ENCODE measurements around the gene CUBN.
"Not testable (repeated sequence)": the region's sequence is repeated elsewhere in the genome, so short reads cannot be mapped to it uniquely, and the experiment has no call there.

CUBN gene

DNA sequence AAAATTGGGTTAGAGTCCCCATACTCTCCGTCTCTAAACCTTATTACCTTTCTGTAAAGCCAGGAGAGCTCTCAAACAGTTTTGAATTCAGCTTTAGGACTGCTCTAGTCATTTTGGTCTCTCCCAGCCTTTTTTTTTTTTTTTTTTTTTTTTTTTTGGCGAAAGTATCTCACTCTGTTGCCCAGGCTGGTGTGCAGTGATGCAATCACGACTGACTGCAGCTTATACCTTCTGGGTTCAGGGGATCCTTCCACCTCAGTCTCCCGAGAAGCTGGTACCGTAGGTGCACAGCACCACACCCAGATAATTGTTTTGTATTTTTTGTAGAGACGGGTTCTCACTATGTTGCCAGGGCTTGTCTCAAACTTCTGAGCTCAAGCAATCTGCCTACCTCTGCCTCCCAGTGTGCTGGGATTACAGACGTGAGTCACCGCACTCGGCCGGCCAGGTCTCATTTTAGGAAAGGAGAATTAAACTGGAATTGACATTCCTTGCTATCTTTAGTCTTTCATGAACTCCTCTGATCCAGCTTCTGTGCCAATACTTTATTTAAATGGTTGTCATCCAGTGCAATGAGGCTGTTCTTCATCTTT, 281.0 kb downstream of the CUBN start:
- no peak for DNase-seq (ENCODE audit: low spot score in 2 of 2)
- in situ Hi-C loops (cut with MboI; ENCODE audit: low sequenced_read_pairs) = loop anchor here (5.0 kb wide), 1 partner anchor 409 kb away; no protein-coding TSS in a partner anchor

DNA sequence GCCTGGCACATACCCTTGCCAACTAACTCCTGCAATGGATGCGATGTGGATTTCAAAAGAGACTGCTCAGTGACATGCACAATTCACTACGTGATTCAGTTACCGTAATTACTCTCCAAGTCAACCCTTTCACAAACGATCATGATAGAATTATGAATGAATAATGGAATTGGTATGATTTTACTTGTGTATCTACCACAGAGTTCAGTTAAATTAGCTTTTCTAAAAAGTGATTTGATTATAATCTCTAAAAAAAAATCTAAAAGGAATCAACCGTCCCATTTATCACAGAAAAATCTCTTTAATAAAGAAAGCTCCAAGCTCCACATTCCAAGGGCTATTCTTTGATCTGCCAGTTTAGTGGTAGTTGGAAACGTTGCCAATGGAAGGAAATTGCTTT, 282.0 kb downstream of the CUBN start:
- in situ Hi-C loops (cut with MboI; ENCODE audit: low sequenced_read_pairs) = loop anchor here (5.0 kb wide), 1 partner anchor 410 kb away; no protein-coding TSS in a partner anchor
- DNase-seq (ENCODE audit: low spot score in 2 of 2) = no peak
- H3K36me3 ChIP-seq (replicated peaks) = no peaks in the 10 kb centered on the region
- peaks cover 3% of the 10 kb centered on the region; the same call in 1 of the 2 replicates for H3K27me3 ChIP-seq (ENCODE audit: low read depth)
- peaks cover 2% of the 10 kb centered on the region for H3K4me1 ChIP-seq
- no peaks in the 10 kb centered on the region for H3K9me3 ChIP-seq
- H3K4me3 ChIP-seq = no peak overlapping the region

More for the DNA sequence above, 281.0 kb downstream of the CUBN start:
- H3K4me1 ChIP-seq = peaks cover 7% of the 10 kb centered on the region
- H3K9me3 ChIP-seq = no peaks in the 10 kb centered on the region
- H3K4me3 ChIP-seq = no peak overlapping the region
- no peaks in the 10 kb centered on the region for H3K36me3 ChIP-seq (replicated peaks)
- peaks cover 3% of the 10 kb centered on the region; the same call in 1 of the 2 replicates for H3K27me3 ChIP-seq (ENCODE audit: low read depth)

DNA sequence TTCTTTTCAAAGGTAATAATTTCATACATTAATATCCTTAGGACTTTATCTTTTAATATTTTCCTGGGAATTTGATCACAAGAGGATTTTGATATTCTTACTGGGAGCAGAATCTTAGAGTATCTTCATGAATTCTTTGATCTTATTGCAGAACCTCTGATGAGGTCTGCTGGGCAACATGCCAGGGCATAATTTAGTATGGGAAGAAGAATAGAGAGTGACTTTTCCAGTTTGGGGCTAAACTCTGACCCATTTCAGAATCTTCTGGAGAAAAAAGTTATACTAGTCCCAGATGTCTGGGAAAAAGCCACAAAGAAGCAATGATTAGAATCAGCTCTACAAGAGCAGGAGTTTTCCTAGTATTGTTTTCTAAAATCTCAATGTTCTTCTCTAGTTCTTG, 284.4 kb downstream of the CUBN start:
- Histone ChIP-seq H3K9me3 (no peaks in the 10 kb centered on the region), H3K36me3 (replicated peaks) (no peaks in the 10 kb centered on the region), H3K4me1 (no peaks in the 10 kb centered on the region), H3K4me3 (no peak overlapping the region), H3K27me3 (ENCODE audit: low read depth) (no peaks in the 10 kb centered on the region)
- no peak for DNase-seq (ENCODE audit: low spot score in 2 of 2)
- in situ Hi-C loops (cut with MboI; ENCODE audit: low sequenced_read_pairs) = loop anchor here (5.0 kb wide), 1 partner anchor 412 kb away; no protein-coding TSS in a partner anchor

DNA sequence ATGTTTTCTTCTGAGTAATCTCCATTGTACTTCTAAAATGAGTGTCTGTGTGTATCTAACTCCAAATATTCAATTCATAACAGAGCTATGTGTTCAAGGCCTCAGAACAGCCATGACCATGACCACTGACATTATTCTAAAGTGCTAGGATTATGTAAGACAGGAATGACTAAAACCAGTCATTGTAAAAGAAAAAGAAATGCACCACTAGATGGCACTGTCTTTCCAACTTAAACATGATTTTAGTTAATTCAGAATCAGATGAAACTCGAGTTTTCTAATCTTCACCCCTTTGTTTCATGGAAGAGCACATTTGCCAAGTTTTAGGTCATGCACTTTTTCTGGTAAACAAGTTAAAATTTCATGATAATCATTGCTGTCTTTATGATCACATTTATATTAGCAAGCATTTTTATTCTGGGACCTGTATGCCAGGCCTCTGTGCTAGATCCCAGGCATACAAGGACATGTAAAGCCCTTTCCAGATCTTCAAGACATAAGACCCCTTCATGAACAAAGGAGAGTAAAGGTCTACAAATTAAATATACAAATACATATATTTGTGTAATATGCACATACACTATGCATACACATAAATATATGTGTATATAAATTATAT, 286.2 kb downstream of the CUBN start:
- Histone ChIP-seq H3K27me3 (ENCODE audit: low read depth) (no peaks in the 10 kb centered on the region), H3K9me3 (no peaks in the 10 kb centered on the region), H3K4me1 (no peaks in the 10 kb centered on the region), H3K36me3 (replicated peaks) (no peaks in the 10 kb centered on the region), H3K4me3 (no peak overlapping the region)
- in situ Hi-C loops (cut with MboI; ENCODE audit: low sequenced_read_pairs) = no loop called here
- peak in 1 of 2 experiments; percentile 45 for DNase-seq (ENCODE audit: low spot score in 2 of 2)

DNA sequence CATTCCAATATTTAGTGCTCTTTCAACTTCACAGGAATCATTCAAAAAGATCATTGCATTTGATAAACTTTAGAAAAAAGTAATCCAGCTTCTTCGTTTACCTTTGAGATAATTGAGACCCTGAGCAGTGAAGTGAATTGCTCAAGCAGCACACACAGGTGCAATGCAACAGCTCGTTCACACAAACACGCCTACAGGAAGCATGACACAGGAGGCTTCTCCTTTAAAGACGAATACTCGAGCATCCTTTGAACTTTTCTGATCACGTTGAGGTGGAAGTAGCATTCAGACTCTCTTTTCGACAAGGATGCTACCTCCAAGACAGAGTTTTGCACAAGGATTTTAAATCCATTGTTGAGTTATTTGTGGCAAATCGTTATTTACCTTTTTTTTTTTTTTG, 294.4 kb downstream of the CUBN start:
- Histone ChIP-seq H3K27me3 (ENCODE audit: low read depth) (no peaks in the 10 kb centered on the region), H3K4me1 (no peaks in the 10 kb centered on the region), H3K9me3 (no peaks in the 10 kb centered on the region), H3K36me3 (replicated peaks) (no peaks in the 10 kb centered on the region), H3K4me3 (no peak overlapping the region)
- no peak for DNase-seq (ENCODE audit: low spot score in 2 of 2)
- in situ Hi-C loops (cut with MboI; ENCODE audit: low sequenced_read_pairs) = loop anchor here (10.0 kb wide), 1 partner anchor 590 kb away; no protein-coding TSS in a partner anchor

DNA sequence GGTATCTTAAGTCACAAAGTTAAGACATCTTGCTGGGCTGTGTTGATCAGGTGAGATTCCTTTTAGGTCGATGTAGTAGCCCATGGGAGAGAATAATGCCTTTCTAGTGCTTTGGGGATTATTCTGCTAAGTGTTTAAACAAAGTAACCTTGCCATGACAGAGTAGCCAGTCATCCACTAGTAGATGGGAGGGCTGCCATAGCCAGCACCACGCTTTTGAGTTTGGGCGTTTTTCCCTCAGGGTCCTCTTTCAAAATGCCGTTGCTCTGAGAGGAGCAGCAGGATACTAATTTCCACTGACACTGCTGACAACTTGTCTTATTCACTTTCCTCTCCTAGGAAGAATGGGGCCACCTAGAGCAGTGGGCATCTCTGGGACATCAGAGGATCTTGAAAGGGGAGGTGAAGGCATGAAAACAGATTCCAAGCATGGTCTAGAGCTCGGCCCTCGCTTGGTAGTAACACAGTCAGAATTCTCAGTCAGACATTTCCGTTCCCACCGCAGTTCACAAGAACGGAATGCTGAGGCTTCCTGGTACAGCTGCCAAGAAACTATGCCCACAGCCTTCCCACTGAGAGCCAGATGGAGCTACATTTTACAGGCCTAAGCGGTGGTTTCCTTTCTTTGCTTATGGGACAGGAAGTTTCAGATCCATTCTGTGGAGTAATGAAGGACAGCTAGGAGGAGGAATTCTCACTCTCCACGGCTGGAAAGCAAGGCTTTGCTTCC, 297.1 kb downstream of the CUBN start:
- H3K4me3 ChIP-seq = no peak overlapping the region
- no peaks in the 10 kb centered on the region for H3K36me3 ChIP-seq (replicated peaks)
- no peaks in the 10 kb centered on the region for H3K4me1 ChIP-seq
- H3K27me3 ChIP-seq (ENCODE audit: low read depth) = no peaks in the 10 kb centered on the region
- no peaks in the 10 kb centered on the region for H3K9me3 ChIP-seq
- in situ Hi-C loops (cut with MboI; ENCODE audit: low sequenced_read_pairs) = loop anchor here (10.0 kb wide), 1 partner anchor 592 kb away; no protein-coding TSS in a partner anchor
- DNase-seq (ENCODE audit: low spot score in 2 of 2) = no peak

DNA sequence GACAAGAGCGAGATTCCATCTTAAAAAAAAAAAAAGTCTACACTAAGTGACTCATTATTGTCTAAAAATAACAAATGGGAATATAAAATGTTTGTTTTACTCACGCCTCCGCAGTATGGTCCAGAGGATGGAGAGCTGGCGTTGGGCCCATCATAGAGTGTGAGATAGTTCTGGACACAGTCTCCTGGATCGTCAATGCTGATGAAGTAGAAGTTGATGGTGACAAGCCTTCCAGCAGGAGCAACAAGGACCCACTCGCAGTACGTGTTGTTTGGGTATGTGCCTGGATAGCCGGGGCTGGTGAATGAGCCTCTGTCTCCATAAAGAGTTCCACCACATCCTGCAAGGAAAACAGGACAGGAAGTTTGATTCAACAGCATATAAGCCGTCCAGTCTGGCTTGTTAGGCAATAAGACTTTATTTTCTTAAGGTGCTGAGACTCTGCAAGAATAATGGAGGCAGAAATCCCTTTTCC, 300.9 kb downstream of the CUBN start:
- no peaks in the 10 kb centered on the region for H3K36me3 ChIP-seq (replicated peaks)
- no peaks in the 10 kb centered on the region for H3K4me1 ChIP-seq
- DNase-seq (ENCODE audit: low spot score in 2 of 2) = no peak
- in situ Hi-C loops (cut with MboI; ENCODE audit: low sequenced_read_pairs) = no loop called here
- no peak overlapping the region for H3K4me3 ChIP-seq
- no peaks in the 10 kb centered on the region for H3K27me3 ChIP-seq (ENCODE audit: low read depth)
- H3K9me3 ChIP-seq = no peaks in the 10 kb centered on the region

DNA sequence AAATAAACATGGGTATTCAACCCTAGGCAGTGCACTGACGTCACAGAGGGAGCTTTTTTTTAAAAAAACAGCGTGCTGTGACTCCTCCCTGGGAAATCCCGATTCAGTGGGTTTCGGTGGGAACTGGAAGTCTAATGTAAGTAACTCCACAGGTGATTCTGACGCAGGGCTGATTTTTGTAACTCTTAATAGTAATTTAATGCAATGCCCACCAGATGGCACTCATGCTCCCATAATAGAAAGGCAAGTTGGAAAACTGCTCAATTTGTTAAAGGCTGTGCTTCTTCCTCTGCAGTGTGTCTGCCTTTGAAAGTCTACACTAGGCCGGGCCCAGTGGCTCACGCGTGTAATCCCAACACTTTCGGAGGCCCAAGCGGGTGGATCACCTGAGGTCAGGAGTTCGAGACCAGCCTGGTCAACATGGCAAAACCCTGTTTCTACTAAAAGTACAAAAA, 301.5 kb downstream of the CUBN start:
- Histone ChIP-seq H3K36me3 (replicated peaks) (no peaks in the 10 kb centered on the region), H3K9me3 (no peaks in the 10 kb centered on the region; the same call in 1 of the 2 replicates), H3K4me1 (no peaks in the 10 kb centered on the region), H3K4me3 (no peak overlapping the region), H3K27me3 (ENCODE audit: low read depth) (no peaks in the 10 kb centered on the region)
- in situ Hi-C loops (cut with MboI; ENCODE audit: low sequenced_read_pairs) = no loop called here
- peak; percentile 76 to 81 for DNase-seq (ENCODE audit: low spot score in 2 of 2)

DNA sequence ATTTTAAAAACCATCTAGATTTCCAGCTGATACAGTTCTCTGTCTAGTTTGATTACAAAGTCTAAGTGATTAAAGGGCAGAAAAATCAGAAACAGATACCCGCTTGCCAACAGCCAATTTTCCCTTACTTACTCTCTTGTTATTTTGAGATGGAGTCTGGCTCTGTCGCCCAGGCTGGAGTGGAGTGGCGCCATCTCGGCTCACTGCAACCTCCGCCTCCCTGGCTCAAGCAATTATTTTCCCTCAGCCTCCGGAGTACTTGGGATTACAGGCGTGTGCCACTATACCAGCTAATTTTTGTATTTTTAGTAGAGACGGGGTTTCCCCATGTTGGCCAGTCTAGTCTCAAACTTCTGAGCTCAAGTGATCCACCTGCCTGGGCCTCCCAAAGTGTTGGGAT, 302.1 kb downstream of the CUBN start:
- in situ Hi-C loops (cut with MboI; ENCODE audit: low sequenced_read_pairs); H3K4me3 ChIP-seq; H3K9me3 ChIP-seq; H3K4me1 ChIP-seq; DNase-seq (ENCODE audit: low spot score in 2 of 2); H3K36me3 ChIP-seq (replicated peaks); H3K27me3 ChIP-seq (ENCODE audit: low read depth): not testable (repeated sequence)

DNA sequence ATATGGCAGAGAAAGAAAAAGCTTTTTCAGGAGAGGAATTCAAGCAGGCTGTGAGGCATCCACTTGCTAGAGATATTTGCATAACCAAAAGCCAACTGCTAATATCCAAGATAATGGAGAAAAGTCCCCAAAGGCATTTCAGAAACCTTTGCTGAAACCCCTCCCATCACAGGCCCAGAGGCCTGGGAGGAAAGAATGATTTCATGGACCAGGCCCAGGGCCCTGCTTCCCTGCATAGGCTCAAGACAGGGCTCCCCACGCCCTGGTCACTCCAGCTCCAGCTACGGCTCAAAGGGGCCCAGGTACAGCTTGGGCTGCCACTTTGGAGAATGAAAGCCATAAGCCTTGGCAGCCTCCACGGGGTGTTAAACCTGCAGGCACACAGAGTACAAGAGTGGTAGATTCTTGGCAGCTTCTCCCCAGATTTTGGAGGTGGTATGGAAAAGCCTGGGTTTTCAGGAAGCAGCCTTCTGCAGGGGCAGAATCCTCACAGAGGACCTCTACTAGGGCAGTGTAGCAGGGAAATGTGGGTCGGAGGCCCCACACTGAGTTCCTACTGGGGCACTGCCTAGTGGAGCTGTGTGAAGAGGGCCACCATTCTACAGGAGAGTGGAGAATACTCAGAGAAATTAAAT, 306.8 kb downstream of the CUBN start:
- Histone ChIP-seq H3K9me3 (peaks cover 13% of the 10 kb centered on the region), H3K4me3 (no peak overlapping the region)
- in situ Hi-C loops (cut with MboI; ENCODE audit: low sequenced_read_pairs) = no loop called here

DNA sequence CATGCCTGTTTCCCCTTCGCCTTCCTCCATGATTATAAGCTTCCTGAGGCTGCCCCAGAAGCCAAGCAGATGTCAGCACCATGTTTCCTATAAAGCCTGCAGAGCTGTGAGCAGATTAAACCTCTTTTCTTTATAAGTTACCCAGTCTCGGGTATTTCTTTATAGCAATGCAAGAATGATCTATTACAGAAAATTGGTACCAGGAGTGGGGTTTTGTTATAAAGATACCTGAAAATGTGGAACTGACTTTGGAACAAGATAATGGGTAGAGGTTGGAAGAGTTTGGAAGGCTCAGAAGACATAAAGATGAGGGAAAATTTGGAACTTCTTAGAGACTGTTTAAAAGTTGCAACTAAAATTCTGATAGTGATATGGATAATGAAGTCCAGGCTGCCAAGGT, 307.6 kb downstream of the CUBN start:
- H3K27me3 ChIP-seq (ENCODE audit: low read depth) = no peaks in the 10 kb centered on the region
- peaks cover 13% of the 10 kb centered on the region for H3K9me3 ChIP-seq
- no peaks in the 10 kb centered on the region for H3K36me3 ChIP-seq (replicated peaks)
- no peak overlapping the region for H3K4me3 ChIP-seq
- DNase-seq (ENCODE audit: low spot score in 2 of 2) = no peak
- H3K4me1 ChIP-seq = no peaks in the 10 kb centered on the region; the same call in none of the 2 replicates
- in situ Hi-C loops (cut with MboI; ENCODE audit: low sequenced_read_pairs) = no loop called here

More for the DNA sequence above, 306.8 kb downstream of the CUBN start:
- no peak for DNase-seq (ENCODE audit: low spot score in 2 of 2)
- Histone ChIP-seq H3K4me1 (no peaks in the 10 kb centered on the region; the same call in none of the 2 replicates), H3K27me3 (ENCODE audit: low read depth) (no peaks in the 10 kb centered on the region), H3K36me3 (replicated peaks) (no peaks in the 10 kb centered on the region)

DNA sequence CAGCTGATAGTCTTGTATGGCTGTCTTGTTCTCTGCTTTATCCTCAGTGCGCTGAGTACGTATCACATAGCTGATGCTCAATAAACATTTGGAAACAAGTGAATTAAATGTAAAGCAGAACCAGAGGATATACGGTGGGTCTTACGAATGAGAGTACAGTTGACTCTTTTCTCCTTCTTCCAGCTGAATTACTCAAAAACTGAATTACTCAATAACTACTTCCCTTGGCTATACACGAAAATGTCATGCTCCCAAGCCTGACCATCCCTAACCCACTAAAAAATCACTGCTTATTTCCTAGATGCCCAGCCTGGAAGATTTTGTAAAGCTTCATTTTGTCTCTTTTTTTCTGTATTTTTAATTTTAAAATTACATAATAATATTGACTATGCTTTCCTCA, 309.2 kb downstream of the CUBN start:
- H3K27me3 ChIP-seq (ENCODE audit: low read depth) = no peaks in the 10 kb centered on the region
- DNase-seq (ENCODE audit: low spot score in 2 of 2) = no peak
- no peak overlapping the region for H3K4me3 ChIP-seq
- peaks cover 13% of the 10 kb centered on the region for H3K9me3 ChIP-seq
- H3K4me1 ChIP-seq = peaks cover 6% of the 10 kb centered on the region
- no peaks in the 10 kb centered on the region for H3K36me3 ChIP-seq (replicated peaks)
- in situ Hi-C loops (cut with MboI; ENCODE audit: low sequenced_read_pairs) = no loop called here

DNA sequence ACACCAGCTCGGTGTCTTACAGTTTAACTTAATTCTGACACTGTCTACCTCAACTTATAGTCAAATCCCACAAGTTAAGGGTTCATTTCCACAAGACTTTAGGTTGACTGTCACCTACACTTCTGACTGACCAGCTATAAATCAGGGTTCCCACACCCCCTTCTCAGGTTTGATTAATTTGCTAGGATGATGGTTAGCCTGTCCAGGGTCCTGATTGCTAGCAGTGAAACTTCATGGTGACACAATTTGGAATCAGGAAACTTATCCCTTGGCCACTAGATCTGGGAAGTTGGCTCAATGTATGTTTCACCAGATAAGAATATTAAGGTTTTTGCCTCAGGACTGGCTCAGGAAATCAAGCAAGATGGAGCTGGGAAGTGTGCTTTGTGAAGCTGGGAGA, 309.6 kb downstream of the CUBN start:
- Histone ChIP-seq H3K9me3 (peaks cover 13% of the 10 kb centered on the region), H3K27me3 (ENCODE audit: low read depth) (no peaks in the 10 kb centered on the region), H3K36me3 (replicated peaks) (no peaks in the 10 kb centered on the region), H3K4me1 (peaks cover 6% of the 10 kb centered on the region), H3K4me3 (no peak overlapping the region)
- in situ Hi-C loops (cut with MboI; ENCODE audit: low sequenced_read_pairs) = no loop called here
- DNase-seq (ENCODE audit: low spot score in 2 of 2) = no peak
